HG03159 (cell line): ENCODE measurements around the gene GASK1A.

Source experiments
- ATAC-seq: cut with Tn5 transposase; IDR thresholded peaks from one replicate; pipeline ENCODE4 v1.9.1; 2021; ENCODE audit warnings: mild to moderate bottlenecking, moderate library complexity; ENCODE audit not compliant: unreplicated experiment

Gene GASK1A

GRCh38 chr3:43013256-43013655 lies 34.1 kb downstream of the GASK1A start:
- ATAC-seq = no peak

- ATAC-seq = no peak
Observed at GRCh38 chr3:43013743-43014155, 34.6 kb downstream of the GASK1A start.

GRCh38 chr3:43014241-43014640 lies 35.1 kb downstream of the GASK1A start:
- no peak for ATAC-seq

GRCh38 chr3:43014956-43015355 lies 35.8 kb downstream of the GASK1A start:
- no peak for ATAC-seq

GRCh38 chr3:43015572-43015971 lies 36.5 kb downstream of the GASK1A start:
- ATAC-seq = no peak

DNA sequence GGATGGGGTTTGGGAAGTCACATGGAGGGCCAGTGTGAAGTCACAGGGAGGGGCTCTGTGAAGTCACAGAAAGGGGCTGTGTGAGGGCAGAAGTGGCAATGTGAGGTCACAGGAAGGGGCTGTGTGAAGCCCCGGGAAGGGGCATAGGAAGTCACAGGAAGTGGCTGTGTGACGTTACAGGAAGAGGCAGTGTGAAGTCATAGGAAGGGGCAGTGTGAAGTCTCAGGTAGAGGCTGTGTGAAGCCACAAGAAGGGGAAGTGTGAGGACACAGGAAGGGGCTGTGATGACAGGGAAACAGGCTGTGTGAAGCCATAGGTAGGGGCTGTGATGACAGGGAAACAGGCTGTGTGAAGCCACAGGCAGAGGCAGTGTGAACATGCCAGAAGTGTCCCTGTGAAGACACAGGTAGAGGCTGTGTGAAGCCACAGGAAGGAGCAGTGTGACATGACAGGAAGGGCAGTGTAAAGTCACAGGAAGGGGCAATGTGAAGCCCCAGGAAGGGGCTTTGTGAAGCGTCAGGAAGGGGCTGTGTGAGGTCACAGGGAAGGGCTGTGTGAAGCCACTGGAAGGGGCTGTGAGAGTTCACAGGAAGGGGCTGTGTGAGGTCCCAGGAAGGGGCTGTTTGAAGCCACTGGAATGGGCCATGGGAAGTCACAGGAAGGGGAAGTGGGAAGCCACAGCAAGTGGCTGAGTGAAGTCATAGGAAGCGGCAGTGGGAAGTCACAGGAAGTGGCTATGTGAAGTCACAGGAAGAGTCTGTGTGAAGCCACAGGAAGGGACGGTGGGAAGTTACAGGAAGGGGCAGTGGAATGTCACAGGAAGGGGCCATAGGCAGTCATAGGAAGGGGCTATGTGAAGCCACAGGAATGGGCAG lies 37.1 kb downstream of the GASK1A start:
- no peak for ATAC-seq

DNA sequence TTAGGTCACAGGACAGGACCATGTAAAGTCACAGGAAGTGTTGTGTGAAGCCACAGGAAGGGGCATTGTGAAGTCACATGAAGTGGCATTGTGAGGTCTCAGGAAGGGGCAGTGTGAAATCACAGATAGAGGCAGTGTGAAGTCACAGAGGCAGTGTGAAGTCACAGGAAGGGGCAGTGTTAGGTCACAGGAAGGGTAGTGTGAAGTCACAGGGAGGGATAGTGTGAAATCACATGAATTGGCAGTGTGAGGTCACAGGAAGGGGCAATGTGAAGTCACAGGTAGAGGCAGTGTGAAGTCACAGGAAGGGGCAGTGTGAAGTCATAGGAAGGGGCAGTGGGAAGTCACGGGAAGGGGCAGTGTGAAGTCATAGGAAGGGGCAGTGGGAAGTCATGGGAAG lies 37.9 kb downstream of the GASK1A start:
- ATAC-seq = no peak

DNA sequence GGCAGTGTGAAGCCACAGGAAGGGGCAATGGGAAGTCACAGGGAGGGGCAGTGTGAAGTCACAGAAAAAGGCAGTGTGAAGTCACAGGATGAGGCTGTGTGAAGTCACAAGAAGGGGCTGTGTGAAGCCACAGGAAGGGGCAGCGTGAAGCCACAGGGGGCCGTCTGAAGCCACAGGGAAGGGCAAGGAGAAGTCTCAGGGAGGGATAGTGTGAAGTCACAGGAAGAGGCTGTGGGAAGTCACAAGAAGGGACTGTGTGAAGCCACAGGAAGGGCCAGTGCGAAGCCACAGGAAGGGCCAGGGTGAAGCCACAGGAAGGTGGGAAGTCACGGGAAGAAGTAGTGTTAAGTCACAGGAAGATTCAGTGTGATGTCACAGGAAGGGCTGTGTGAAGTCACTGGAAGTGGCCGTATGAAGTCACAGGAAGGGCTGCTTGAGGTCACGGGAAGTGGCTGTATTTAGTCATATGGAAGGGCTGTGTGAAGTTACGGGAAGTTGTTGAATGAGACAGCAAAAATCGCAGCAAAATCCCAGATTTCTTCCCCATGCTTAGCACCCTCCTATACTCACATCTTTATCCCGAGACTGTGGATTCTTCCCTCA lies 38.6 kb downstream of the GASK1A start:
- no peak for ATAC-seq

- ATAC-seq = no peak
Observed at GRCh38 chr3:43018246-43018645, 39.1 kb downstream of the GASK1A start.

DNA sequence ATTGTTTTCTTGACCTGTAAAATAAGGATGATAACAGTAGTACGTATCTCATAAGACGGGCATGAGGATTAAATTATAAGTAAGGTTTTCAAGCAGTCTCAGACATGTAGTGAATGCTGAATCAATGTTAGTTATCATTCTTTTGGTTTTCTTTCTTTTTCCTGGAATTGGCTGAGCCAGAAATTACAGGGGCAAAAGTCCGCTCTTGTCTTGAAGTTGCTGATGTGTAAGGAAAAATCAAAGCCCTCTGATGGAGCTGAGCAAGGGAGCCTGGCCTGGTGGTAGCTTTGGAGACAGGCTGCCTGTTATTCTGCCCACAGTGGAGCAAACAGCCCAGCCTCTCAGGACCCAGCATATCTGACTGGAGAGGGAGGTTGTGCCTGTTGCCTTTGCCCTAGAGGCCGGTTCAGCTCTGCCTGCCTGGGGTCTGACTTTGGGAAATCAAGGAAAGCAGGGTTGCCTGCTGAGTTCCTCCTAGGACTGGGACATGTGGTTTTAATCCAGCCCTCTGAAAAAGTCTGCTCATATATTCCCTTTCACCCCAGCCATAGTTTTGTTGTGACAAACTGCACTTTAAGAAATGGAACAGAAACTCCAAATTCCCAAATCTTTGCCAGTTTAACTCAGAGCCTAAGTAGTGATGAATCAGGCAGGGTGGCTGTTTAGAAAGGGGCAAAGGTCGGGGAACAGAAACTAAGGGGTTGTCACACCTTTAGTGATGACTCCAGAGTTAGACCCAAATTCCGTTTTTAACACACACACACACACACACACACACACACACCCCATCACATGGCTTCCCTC lies 40.1 kb downstream of the GASK1A start:
- no peak for ATAC-seq

GRCh38 chr3:43019826-43020225 lies 40.7 kb downstream of the GASK1A start:
- ATAC-seq = no peak

- ATAC-seq = no peak
Observed at GRCh38 chr3:43021186-43021585, 42.1 kb downstream of the GASK1A start.

- ATAC-seq = no peak
Observed at GRCh38 chr3:43022121-43022520, 43.0 kb downstream of the GASK1A start.

DNA sequence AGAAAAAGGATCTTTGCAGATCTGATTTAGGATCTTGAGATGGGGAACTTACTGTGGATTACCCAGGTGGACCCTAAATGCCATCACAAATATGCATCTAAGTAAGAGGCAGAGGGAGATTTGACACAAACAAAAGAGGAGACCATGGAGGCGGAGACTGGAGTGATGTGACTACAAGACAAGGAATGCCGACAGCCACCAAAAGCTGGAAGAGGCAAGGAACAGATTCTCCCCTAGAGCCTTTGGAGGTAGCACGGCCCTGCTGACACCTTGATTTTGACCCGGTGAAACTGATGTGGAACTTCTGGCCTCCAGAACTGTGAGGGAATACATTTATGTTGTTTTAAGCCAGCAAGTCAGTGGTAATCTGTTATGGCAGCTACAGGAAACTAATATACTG lies 44.0 kb downstream of the GASK1A start:
- ATAC-seq = no peak

DNA sequence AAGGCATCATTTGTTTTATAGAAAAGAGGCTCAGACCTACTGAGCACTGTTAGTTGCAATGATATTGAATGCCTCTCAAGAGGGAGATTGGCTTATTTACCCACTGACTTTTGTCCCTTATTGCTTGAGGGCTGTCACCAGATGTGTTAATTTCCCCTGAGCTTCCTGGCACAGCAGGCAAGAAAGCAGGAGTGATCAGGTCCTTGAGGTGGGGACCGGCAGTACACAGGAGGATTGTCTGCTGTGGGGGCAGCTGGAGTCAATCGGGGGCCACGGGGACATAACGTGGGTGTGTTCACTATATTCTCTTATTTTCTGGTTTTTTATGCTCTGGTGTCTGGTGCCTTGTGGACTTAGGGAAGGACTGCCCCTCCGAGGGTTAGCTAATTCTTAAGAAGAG lies 44.6 kb downstream of the GASK1A start:
- no peak for ATAC-seq

DNA sequence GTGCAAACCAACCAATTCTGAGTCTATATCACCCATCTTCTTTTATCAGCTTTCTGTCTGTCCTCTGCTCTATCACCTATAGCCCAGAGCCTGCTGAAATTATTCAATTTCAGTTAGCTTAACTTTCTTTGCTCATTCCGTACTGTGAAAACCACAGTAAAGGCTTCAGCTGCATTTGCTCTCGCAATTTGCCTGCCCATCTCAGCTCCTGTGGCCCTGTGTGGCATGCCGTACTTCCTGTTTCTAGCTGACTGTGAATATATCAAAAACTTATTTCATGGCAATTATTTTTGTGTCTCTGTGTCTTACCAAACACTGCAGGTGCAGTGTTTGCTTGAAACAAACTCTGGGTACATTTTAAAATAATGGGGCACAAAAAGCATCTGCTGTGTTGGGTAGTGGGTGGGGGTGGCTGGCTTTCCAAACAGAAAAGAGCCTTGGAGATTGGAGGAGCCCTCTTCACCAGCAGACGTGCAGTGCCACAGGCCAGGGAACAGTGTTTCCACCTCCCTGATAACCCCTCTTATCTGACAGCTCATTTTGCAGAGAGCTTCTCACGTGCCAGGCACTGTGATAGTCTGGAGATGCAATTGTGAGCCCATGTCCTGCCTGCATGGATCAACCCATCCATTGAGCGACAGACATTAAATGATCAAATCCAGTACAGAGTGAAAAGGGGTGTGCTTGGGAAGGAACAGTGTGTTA lies 45.2 kb downstream of the GASK1A start:
- ATAC-seq = no peak

GRCh38 chr3:43025423-43025822 lies 46.3 kb downstream of the GASK1A start:
- no peak for ATAC-seq

GRCh38 chr3:43028001-43028400 lies 48.9 kb downstream of the GASK1A start:
- ATAC-seq = no peak

DNA sequence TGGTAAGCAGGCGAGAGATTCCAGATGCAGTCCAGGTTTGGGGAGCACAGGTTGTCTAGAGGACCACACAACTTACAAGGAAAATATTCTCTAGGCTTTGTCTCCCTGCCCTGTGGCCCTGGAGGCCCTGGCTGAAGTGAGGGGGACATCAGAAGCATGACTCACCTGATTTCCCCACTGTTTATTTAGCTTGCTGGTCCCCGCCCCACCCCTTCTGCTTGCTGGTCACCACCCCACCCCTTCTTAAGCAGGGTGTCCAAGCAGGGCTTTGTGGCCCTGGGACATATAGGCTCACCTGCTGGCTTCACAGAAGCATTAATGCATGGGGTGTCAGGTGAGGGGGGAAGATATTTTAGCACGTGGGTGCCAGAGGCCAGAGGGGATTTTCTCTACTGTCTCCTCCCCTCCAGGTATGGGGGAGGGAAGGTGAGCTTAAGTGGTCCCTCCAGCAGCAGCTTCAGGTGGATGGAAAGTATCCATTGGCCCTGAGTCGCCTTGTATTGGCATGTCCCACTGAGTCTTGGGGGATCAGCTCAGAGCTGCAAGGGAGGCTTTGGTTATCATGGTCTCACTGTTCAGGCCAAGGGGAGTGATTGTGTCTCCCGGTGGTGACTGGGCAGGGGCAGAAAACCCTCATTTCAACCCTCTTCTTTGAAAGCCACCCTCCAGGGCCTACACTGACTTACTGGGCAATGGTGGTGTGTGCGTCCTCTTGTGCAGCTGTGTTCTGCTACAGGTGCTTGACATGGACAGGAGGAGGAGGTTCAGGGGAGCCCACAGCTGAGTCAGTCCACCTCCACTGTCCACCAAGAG lies 49.8 kb downstream of the GASK1A start:
- ATAC-seq = no peak
